ENCODE results near the gene CRYBA4. TPM values are rescaled to one million over a fixed set of nuclear protein-coding genes. Genes with fewer than 3 reads are reported as not detected.

The CRYBA4 gene
- total RNA-seq, 4 donors from 2014 or later = not detected

DNA sequence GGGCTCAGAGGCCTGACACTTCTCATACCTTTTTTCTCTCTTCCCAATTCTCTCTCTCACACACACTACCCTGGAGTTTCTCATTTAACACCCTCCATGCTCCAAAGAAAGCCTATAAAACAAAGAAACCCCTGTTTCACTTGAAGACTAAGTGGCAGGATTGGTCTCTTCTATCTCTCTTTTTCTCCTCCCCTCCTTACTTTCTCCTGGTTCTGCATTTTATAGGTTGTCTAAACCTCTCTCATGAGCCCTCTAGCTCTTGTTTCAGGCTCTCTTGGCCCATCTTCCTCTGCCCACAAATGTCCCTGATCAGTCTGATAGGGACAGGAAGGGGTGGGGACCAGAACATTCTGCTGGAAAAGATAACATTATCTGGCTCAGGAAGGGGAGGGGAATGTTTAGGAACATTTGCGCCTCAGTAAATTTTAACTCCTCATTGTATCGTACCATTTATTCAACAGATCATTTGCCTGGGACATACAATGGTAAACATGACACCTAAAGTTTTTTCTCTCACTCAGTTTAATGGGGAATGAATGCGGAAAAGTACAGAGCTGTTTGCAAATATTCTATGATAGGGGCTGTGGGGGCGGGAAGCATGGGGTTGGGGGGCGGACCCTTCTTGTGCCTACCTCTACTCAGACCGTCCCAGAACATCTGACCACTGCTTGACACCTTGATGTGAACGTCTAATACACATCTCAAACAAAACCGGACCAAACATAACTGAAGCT lies 10.8 kb downstream of the CRYBA4 start:
- Histone ChIP-seq H3K9me3 (no peaks in the 10 kb centered on the region), H3K36me3 (no peaks in the 10 kb centered on the region), H3K4me3 (no peak overlapping the region), H3K4me1 (peaks cover 0 to 3% of the 10 kb centered on the region in 2 donors), H3K27ac (peak overlapping the region; percentile 57 to 69 (median 63)), H3K27me3 (no peaks in the 10 kb centered on the region)
- TF ChIP-seq POLR2A (IDR thresholded peaks at IDR 0.05) = no peak
- no peak for TF ChIP-seq CTCF (IDR thresholded peaks at IDR 0.05 in 4 of 5, conservative IDR thresholded peaks at IDR 0.05 in 1 of 5)
- in situ Hi-C loops (cut with MboI; ENCODE audit: low sequenced_read_pairs in 4 of 4) (no loop called here), intact Hi-C loops (cut with DNase I; ENCODE audit: low total_unique reads) (no loop called here)
- DNase-seq (no peak), ATAC-seq (peak; percentile 56 to 86)

GRCh38 chr22:26634189-26634588 lies 12.4 kb downstream of the CRYBA4 start:
- intact Hi-C loops (cut with DNase I; ENCODE audit: low total_unique reads) = no loop called here

GRCh38 chr22:26635117-26635516 lies 13.4 kb downstream of the CRYBA4 start:
- peaks cover 0 to 3% of the 10 kb centered on the region in 2 donors for H3K4me1 ChIP-seq
- no peak for ATAC-seq
- no peaks in the 10 kb centered on the region for H3K36me3 ChIP-seq
- H3K9me3 ChIP-seq = no peaks in the 10 kb centered on the region
- no peaks in the 10 kb centered on the region for H3K27me3 ChIP-seq
- in situ Hi-C loops (cut with MboI; ENCODE audit: low sequenced_read_pairs in 4 of 4) = no loop called here
- TF ChIP-seq CTCF (IDR thresholded peaks at IDR 0.05 in 4 of 5, conservative IDR thresholded peaks at IDR 0.05 in 1 of 5) (no peak), POLR2A (IDR thresholded peaks at IDR 0.05) (no peak)
- H3K27ac ChIP-seq = no peak overlapping the region
- no peak overlapping the region for H3K4me3 ChIP-seq
- no peak for DNase-seq
- intact Hi-C loops (cut with DNase I; ENCODE audit: low total_unique reads) = no loop called here

More at GRCh38 chr22:26634189-26634588, 12.4 kb downstream of the CRYBA4 start:
- Histone ChIP-seq H3K36me3 (no peaks in the 10 kb centered on the region), H3K4me1 (peaks cover 0 to 3% of the 10 kb centered on the region in 2 donors), H3K27me3 (no peaks in the 10 kb centered on the region), H3K4me3 (no peak overlapping the region), H3K9me3 (no peaks in the 10 kb centered on the region), H3K27ac (no peak overlapping the region)
- TF ChIP-seq POLR2A (IDR thresholded peaks at IDR 0.05) (no peak), CTCF (IDR thresholded peaks at IDR 0.05 in 4 of 5, conservative IDR thresholded peaks at IDR 0.05 in 1 of 5) (no peak)
- DNase-seq (no peak), ATAC-seq (no peak)
- in situ Hi-C loops (cut with MboI; ENCODE audit: low sequenced_read_pairs in 4 of 4) = no loop called here

- H3K9me3 ChIP-seq = no peaks in the 10 kb centered on the region
- intact Hi-C loops (cut with DNase I; ENCODE audit: low total_unique reads) (no loop called here), in situ Hi-C loops (cut with MboI; ENCODE audit: low sequenced_read_pairs in 4 of 4) (no loop called here)
These were observed 14.5 kb downstream of the CRYBA4 start for GRCh38 chr22:26636296-26636695.

More at GRCh38 chr22:26636296-26636695, 14.5 kb downstream of the CRYBA4 start:
- Histone ChIP-seq H3K36me3 (no peaks in the 10 kb centered on the region), H3K27ac (no peak overlapping the region), H3K4me1 (peaks cover 0 to 3% of the 10 kb centered on the region in 2 donors), H3K27me3 (no peaks in the 10 kb centered on the region), H3K4me3 (no peak overlapping the region)
- ATAC-seq = no peak
- DNase-seq = no peak
- TF ChIP-seq POLR2A (IDR thresholded peaks at IDR 0.05) (no peak), CTCF (IDR thresholded peaks at IDR 0.05 in 4 of 5, conservative IDR thresholded peaks at IDR 0.05 in 1 of 5) (no peak)
